ENCODE measurements around the gene PRSS57.
A peak's percentile ranks its signal among the peaks of the same experiment; 100 is the strongest.

PRSS57 gene

GRCh38 chr19:694481-695351, 536 bp downstream of the PRSS57 start:
- DNase-seq (ENCODE audit: low read depth, low spot score): no peak

GRCh38 chr19:690203-690602, 5.0 kb downstream of the PRSS57 start:
- no peak for DNase-seq (ENCODE audit: low read depth, low spot score)

GRCh38 chr19:688992-689391, 6.3 kb downstream of the PRSS57 start:
- no peak for DNase-seq (ENCODE audit: low read depth, low spot score)

DNA sequence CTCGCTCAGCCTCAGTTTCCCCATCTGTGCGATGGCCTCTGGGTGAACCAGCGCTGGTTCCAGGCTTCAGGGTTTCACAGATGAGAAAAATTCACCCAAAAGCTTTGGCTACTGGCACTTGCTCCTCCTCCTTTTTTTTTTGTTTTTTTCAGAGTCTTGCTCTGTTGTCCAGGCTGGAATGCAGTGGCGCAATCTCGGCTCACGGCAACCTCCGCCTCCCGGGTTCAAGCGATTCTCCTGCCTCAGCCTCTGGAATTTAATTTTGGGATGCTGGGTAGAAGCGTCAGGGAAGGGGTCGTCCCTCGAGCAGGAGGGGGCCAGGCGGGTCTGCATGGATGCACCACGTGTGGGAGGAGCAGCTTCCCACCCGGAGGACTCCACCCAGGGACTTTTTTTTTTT, 7.0 kb downstream of the PRSS57 start:
- DNase-seq (ENCODE audit: low read depth, low spot score): no peak

DNA sequence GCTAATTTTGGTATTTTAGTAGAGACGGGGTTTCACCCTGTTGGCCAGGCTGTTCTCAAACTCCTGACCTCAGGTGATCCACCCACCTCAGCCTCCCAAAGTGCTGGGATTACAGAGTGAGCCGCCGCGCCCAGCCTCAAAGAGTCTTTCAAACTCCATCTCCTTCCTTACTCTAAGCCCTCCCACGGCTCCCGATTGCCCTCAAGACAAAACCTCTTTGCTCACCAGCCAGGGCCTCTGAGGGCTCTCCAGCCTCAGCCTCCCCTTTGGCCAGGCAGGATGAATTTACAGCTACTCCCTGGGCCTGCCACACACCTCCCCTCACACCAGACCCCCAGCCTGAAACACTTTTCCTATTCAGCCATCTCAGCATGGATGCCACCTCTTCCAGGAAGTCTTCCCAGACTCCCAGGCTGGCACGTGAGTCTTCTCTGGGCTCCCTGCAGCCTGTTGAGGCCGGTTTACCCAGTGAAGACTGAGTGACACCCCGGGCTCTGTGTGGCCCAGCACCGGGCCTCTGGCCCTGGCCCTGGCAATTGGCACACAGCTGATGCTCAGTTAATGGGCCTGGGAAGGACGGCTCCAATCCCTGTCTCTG, 7.6 kb downstream of the PRSS57 start:
- no peak for DNase-seq (ENCODE audit: low read depth, low spot score)

GRCh38 chr19:686589-687297, 8.5 kb downstream of the PRSS57 start:
- no peak for DNase-seq (ENCODE audit: low read depth, low spot score)

GRCh38 chr19:685454-685931, 9.8 kb downstream of the PRSS57 start:
- no peak for DNase-seq (ENCODE audit: low read depth, low spot score)

GRCh38 chr19:682678-683320, 12.5 kb downstream of the PRSS57 start:
- no peak for DNase-seq (ENCODE audit: low read depth, low spot score)

- DNase-seq (ENCODE audit: low read depth, low spot score): no peak
Observed at GRCh38 chr19:681029-682019, 13.9 kb downstream of the PRSS57 start.

- DNase-seq (ENCODE audit: low read depth, low spot score): peak; percentile 100
Observed at GRCh38 chr19:680287-681028, 14.8 kb downstream of the PRSS57 start.

DNA sequence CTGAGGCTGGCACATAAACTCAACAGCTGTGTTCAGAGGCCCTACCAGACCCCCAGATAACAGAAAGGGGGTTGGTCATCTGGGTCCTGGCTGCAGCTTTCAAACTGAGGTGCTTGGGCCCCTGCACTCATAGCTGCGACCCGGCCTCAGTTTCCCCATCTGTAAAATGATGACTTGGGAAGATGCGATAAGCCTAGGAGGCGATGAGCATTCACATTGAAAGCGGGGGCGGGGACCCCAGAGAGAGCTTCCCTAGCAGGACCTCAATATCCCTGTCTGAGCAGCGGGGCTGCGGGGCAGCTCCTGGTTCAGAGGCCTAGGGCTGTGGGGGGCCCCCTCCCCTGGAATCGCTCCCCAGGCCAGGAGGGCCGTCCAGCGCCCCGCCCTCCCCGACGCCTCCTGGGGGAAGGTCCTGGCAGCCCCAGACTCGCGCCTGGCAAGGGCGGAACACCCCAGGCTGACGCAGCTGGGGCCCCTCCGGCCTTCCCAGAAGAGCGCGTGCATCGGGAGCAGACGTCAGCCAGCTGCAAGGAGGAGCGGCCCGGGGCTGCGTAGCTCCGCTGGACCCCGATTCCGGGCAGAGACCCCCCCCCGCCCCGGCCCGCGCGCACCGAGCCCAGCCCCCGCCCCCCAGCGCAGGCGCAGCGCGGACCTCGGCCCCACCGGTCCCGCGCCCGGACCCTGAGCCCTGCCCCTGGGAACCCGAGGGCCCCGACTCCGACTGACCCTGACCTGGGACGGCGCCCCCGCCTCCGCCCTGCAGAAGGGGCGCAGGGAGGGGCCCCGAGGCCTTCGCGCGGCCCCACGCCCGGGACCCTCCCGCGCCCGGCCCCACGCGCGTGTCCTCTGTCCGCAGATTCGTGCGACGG, 15.6 kb downstream of the PRSS57 start:
- DNase-seq (ENCODE audit: low read depth, low spot score): no peak

DNA sequence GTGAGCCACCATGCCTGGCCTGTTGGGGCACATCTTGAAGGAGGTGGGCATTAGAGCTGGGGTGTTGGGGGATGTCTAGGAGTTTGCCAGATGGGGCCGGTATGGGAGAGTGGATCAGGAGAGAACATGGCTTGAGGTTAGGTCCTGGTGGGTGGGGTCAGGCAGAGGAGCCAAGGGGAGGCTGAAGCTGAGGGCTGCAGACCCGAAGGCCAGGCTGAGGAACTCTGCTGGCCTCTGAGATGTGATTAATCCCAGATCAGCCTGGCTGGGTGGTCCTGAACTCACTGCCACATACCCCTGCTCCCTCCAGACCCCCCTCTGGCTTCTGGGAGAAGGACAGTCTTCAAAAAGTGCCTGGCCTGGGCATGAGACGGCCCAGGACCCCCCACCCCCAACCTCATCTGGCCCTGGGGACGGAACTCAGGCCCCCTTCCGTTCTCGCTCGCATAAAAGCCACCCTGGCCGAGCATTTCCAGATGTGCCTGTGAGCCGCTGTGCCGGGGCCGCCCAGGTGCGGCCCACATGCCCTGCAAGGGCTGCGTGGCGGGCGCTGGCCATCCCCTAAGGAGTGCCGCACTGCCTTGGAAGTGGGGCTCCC, 16.4 kb downstream of the PRSS57 start:
- DNase-seq (ENCODE audit: low read depth, low spot score): no peak

- no peak for DNase-seq (ENCODE audit: low read depth, low spot score)
Observed at GRCh38 chr19:677601-678436, 17.4 kb downstream of the PRSS57 start.

GRCh38 chr19:677201-677600, 18.1 kb downstream of the PRSS57 start:
- no peak for DNase-seq (ENCODE audit: low read depth, low spot score)

DNA sequence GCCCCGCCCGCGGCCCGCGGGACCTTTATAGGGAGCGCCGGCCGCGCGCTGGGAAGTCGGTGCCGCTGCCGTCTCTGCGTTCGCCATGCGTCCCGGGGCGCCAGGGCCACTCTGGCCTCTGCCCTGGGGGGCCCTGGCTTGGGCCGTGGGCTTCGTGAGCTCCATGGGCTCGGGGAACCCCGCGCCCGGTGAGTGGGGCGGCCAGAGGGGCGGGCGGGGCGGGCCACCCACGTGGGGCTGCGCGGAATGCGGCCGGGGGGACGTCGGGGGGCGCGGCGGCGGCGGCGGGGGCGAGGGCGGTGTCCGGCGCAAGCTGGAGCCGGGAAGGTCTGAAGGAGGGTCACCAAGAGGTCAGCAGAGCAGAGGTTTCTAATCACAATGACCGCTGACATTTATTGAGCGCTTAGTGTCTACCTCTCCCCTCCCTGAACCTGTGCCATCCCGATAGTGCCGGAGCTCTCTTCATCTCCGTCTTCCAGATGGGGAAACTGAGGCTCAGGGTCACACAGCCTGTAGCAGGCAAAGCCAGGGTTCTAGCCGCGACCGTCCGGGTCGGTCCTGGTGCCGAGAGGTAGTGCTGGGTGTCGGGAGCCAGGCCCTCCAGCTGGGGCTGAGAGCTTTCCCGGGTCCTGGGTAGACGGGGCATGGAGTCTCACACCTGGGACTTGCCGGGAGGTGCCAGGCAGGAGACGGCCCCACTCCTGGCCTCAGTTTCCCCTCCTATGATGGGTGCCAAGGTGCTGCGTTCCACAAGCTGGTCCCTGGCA, 18.7 kb downstream of the PRSS57 start, which contains the start of gene FSTL3:
FSTL3 (plus strand) TSS at position 54 of the 767 bp plus-strand sequence; CDS start at position 86, 32 bp downstream.
- DNase-seq (ENCODE audit: low read depth, low spot score): no peak

DNA sequence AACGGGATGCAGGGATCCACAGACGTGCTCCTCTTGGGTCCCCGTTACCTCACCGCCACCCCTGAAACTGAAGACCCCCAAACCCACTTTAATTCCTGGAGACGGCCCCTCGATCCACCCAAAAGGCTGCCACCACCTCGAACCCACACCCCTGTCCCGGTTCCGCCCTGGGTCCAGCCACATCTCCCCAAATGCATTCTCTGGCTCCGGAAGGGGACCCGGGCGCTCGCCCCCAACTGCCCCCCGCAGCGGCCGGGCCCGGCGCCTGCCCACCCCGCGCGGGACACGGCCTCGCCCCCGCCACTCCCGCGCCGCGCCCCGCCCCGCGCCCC, 19.3 kb downstream of the PRSS57 start:
- DNase-seq (ENCODE audit: low read depth, low spot score): no peak
